Loucy (cell line): ENCODE measurements around the gene UPF2.

Experiments used
- H2AFZ ChIP-seq: fragments of 200-600 bp; sonication (generic); 2 replicates; pipeline ENCODE4 v1.6.0; 2016; ENCODE audit warnings: antibody characterized with exemption, mild to moderate bottlenecking, low read length, moderate library complexity
- H3F3A ChIP-seq: fragments of 200-600 bp; 2 replicates; pipeline ENCODE4 v1.6.0; 2016; ENCODE audit warnings: antibody characterized with exemption, low read depth, mild to moderate bottlenecking
- H3K27me3 ChIP-seq: fragments of 200-600 bp; sonication (generic); 2 replicates; pipeline ENCODE4 v1.6.1; 2014; ENCODE audit warnings: low read length, mild to moderate bottlenecking; ENCODE audit not compliant: insufficient read depth, poor library complexity, severe bottlenecking
- H3K36me3 ChIP-seq: fragments of 200-600 bp; sonication (generic); 2 replicates; pipeline ENCODE4 v1.6.1; 2016; ENCODE audit warnings: low read length; ENCODE audit not compliant: insufficient read depth
- H3K4me1 ChIP-seq: fragments of 200-600 bp; sonication (generic); 2 replicates; pipeline ENCODE4 v1.5.1; 2014; ENCODE audit warnings: low read length, mild to moderate bottlenecking; ENCODE audit not compliant: insufficient read depth, poor library complexity, severe bottlenecking
- H3K4me2 ChIP-seq: fragments of 200-600 bp; sonication (generic); 2 replicates; pipeline ENCODE4 v1.6.0; 2014; ENCODE audit warnings: antibody characterized with exemption, low read length, low read depth, mild to moderate bottlenecking; ENCODE audit not compliant: poor library complexity, severe bottlenecking
- H3K4me3 ChIP-seq: fragments of 200-600 bp; sonication (generic); 2 replicates; pipeline ENCODE4 v1.5.1; 2014; ENCODE audit warnings: low read length, mild to moderate bottlenecking, mixed read lengths; ENCODE audit not compliant: poor library complexity, severe bottlenecking
- H3K79me2 ChIP-seq: fragments of 200-600 bp; sonication (generic); 2 replicates; pipeline ENCODE4 v1.6.1; 2014; ENCODE audit warnings: low read length; ENCODE audit not compliant: insufficient read depth
- H3K9ac ChIP-seq: fragments of 200-600 bp; sonication (generic); 2 replicates; pipeline ENCODE4 v1.6.0; 2014; ENCODE audit warnings: mild to moderate bottlenecking, low read depth, low read length, moderate library complexity; ENCODE audit not compliant: poor library complexity, severe bottlenecking
- H3K9me2 ChIP-seq: fragments of 200-600 bp; sonication (generic); replicated peaks from 2 replicates; pipeline ENCODE4 v1.6.1; 2016; ENCODE audit warnings: low read depth, low read length, mixed read lengths
- H3K9me3 ChIP-seq: fragments of 200-600 bp; sonication (generic); 2 replicates; pipeline ENCODE4 v1.6.1; 2014; ENCODE audit warnings: mild to moderate bottlenecking, antibody characterized with exemption, low read length, low read depth; ENCODE audit not compliant: insufficient read depth
- H4K20me1 ChIP-seq: fragments of 200-600 bp; sonication (generic); 2 replicates; pipeline ENCODE4 v1.6.0; 2014; ENCODE audit warnings: antibody characterized with exemption, low read length, mild to moderate bottlenecking; ENCODE audit not compliant: insufficient read depth, poor library complexity, severe bottlenecking
- CTCF ChIP-seq: fragments of 200-600 bp; sonication (generic); conservative IDR thresholded peaks from 2 replicates; pipeline ENCODE4 v1.5.1; 2014; ENCODE audit warnings: mild to moderate bottlenecking, antibody characterized with exemption, low read length
- EZH2phosphoT487 ChIP-seq: fragments of 200-600 bp; IDR thresholded peaks from 2 replicates; pipeline ENCODE4 v1.6.1; 2018; ENCODE audit warnings: antibody characterized with exemption, mild to moderate bottlenecking, moderate library complexity, borderline replicate concordance

The UPF2 gene

DNA sequence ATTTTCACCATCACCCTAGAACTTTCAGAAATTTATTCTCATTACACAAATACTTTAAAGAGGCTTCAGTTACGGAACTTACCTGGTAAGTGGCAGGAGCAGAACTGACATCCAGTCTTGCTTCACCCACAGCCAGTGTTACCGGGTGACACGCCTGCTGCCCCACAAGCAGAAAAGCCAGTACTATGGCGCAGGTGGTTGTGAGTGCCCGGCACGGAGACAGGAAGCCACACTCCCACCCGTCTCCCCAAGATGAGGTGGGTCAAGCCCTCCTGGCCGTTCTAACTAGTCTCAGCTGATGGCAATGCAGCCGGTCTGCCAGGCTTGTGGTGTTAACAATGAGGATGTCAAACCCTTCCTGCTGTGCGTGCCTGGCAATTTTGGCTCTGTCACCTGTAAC, 132.5 kb downstream of the UPF2 start:
- H3K9ac ChIP-seq = no peak overlapping the region
- TF ChIP-seq CTCF (no peak), EZH2phosphoT487 (no peak)

DNA sequence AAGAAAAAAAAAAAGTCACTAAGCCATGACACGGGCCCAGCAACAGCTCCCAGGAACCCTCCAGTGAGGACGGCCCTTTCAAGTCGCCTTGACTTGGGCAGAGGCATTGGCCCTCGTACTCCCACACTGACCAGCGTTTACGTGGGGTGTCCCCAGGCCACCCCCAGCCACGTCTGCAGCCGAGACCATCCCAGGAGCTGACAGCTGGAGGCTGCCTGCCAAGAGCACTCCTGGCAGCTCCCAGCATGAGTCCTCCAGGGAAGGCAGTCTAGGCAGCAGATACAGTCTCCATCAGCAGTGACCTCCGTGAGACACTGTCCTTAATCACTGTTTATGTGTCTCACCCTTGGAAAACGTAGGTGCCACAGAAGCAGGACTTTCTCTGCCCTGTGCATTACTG, 133.0 kb downstream of the UPF2 start:
- H4K20me1 ChIP-seq = no peaks in the 10 kb centered on the region
- TF ChIP-seq EZH2phosphoT487 (no peak), CTCF (no peak)
- no peak overlapping the region for H2AFZ ChIP-seq
- no peaks in the 10 kb centered on the region for H3F3A ChIP-seq
- no peaks in the 10 kb centered on the region for H3K79me2 ChIP-seq
- H3K4me1 ChIP-seq = peaks cover 8% of the 10 kb centered on the region
- no peak overlapping the region for H3K4me3 ChIP-seq
- no peaks in the 10 kb centered on the region for H3K9me3 ChIP-seq
- no peaks in the 10 kb centered on the region for H3K36me3 ChIP-seq
- no peak overlapping the region for H3K9ac ChIP-seq
- no peaks in the 10 kb centered on the region for H3K27me3 ChIP-seq
- no peaks in the 10 kb centered on the region for H3K9me2 ChIP-seq
- no peak overlapping the region for H3K4me2 ChIP-seq

More for the DNA sequence above, 132.5 kb downstream of the UPF2 start:
- no peaks in the 10 kb centered on the region for H3F3A ChIP-seq
- no peaks in the 10 kb centered on the region for H3K9me3 ChIP-seq
- no peaks in the 10 kb centered on the region for H3K9me2 ChIP-seq
- H3K36me3 ChIP-seq = no peaks in the 10 kb centered on the region
- no peak overlapping the region for H3K4me2 ChIP-seq
- H3K4me3 ChIP-seq = no peak overlapping the region
- no peaks in the 10 kb centered on the region for H3K27me3 ChIP-seq
- H4K20me1 ChIP-seq = no peaks in the 10 kb centered on the region
- H3K79me2 ChIP-seq = no peaks in the 10 kb centered on the region
- peaks cover 8% of the 10 kb centered on the region for H3K4me1 ChIP-seq
- no peak overlapping the region for H2AFZ ChIP-seq

DNA sequence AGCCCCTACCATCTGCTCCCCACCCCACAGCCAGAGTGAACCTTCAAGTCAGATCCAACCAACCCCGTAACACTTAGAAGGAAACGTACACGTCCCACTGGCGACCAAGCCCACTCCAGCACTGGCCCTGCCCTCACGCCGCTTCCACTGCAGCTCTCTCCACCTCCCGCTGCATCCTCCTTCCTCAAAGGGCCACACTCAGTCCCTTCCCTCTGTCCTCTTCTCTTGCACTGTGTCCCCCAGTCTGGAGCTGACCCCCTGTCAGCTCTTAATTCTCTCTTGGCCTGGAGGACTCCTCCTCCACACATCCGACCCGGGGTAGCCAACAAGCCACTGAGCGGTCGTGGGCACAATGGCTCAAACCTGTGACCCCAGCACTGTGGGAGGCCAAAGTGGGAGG, 133.6 kb downstream of the UPF2 start:
- H3K9ac ChIP-seq = no peak overlapping the region
- no peak for TF ChIP-seq CTCF
- TF ChIP-seq EZH2phosphoT487 = no peak
- no peaks in the 10 kb centered on the region for H3F3A ChIP-seq
- no peak overlapping the region for H2AFZ ChIP-seq
- H3K9me3 ChIP-seq = no peaks in the 10 kb centered on the region
- H3K36me3 ChIP-seq = no peaks in the 10 kb centered on the region
- H3K9me2 ChIP-seq = no peaks in the 10 kb centered on the region
- H3K4me1 ChIP-seq = peaks cover 8% of the 10 kb centered on the region
- H3K27me3 ChIP-seq = no peaks in the 10 kb centered on the region
- H3K79me2 ChIP-seq = no peaks in the 10 kb centered on the region
- H4K20me1 ChIP-seq = no peaks in the 10 kb centered on the region
- no peak overlapping the region for H3K4me2 ChIP-seq
- H3K4me3 ChIP-seq = no peak overlapping the region
